ENCODE data around the gene TNFRSF19.

DNA sequence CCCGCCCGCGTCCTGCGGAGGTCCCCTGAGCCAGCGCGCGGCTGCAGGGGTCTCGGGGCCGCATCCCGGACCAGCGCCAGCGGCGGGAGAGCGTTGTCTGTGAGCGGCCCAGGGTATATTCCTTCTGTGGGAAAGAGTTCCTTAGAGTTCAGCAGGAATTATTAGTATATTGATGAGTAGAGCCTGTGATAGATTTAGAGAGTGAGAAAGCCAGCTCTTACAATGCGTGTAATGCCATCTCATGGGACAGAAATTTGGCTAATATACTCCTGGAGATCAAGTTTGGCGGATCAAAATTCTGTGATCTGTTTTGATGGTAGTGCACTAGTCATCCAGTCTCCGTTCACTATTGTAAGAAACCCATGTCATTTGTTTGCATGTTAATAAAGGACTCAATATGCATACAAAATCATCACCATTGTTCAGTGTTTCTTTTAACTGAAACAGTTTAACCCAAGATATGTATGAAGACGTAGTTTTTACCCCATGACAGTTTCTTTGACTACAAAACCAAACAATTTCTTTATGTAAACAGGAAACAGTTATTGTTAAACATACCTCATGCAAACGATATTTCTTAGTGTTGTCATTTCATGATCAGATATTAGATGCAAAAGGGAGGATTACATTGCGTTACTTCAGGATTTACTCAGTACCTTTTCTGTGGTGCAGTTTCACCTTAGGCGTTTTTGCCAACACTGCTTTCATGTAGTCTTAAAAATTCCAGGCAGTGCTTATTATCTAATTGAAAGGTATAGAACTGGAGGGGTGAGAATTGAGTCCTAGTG lies 9.9 kb downstream of the TNFRSF19 start:
- TF ChIP-seq CTCF (IDR thresholded peaks at IDR 0.05), result no peak
- TF ChIP-seq POLR2A (IDR thresholded peaks at IDR 0.05), result no peak

Data from thyroid gland (tissue), 4 donors.